ENCODE measurements around the gene QRICH1. TPM values are rescaled to one million over a fixed set of nuclear protein-coding genes. Genes with fewer than 3 reads are reported as not detected.

Gene QRICH1
- total and polyA plus RNA-seq, 2 donors (not counting 1 experiment from before 2014, with no cell fraction given) = 48.7 to 59.0 TPM

DNA sequence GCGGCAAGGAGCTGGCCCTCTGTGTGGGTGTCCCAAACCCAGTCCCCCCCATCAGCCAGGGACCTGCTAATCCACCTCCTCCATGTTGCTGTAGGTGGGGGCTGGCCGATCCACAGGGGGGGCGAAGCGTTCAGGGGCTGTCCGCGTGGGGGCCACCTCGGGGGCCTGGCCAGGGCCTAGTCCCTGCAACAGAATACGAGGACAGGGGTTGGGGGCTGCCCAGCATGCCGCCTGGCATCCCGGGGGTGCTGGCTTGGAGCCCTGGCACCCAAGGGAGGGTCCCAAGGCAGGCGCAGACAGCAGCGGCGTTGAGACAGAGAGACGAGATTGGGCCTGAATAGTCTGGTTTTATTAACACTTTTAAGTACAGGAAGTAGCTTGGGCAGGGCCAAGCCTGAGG, 14.5 kb upstream of the QRICH1 start:
- Histone ChIP-seq H3K36me3 (ENCODE audit: control insufficient read depth, insufficient read depth, low read length) (peaks cover 29% of the 10 kb centered on the region), H3K9ac (ENCODE audit: insufficient read depth, low read length) (no peak overlapping the region), H3K9me3 (ENCODE audit: control insufficient read depth, insufficient read depth, low read depth, low read length) (no peaks in the 10 kb centered on the region), H3K27ac (ENCODE audit: insufficient read depth, low read length) (no peak overlapping the region), H3K27me3 (ENCODE audit: control insufficient read depth, insufficient read depth, low read length) (no peaks in the 10 kb centered on the region), H2AFZ (ENCODE audit: low read length) (no peak overlapping the region), H3K79me2 (ENCODE audit: control insufficient read depth, insufficient read depth, low read length) (peaks cover 11% of the 10 kb centered on the region), H3K4me1 (ENCODE audit: control insufficient read depth, extremely low read depth, insufficient read depth, low read length) (peaks cover 4% of the 10 kb centered on the region), H3K4me2 (ENCODE audit: extremely low read depth, insufficient read depth, low read length) (no peak overlapping the region), H4K20me1 (ENCODE audit: control insufficient read depth, extremely low read depth, insufficient read depth, low read length) (no peaks in the 10 kb centered on the region), H3K4me3 (replicated peaks in 1 of 4; ENCODE audit: control extremely low read depth in 1 of 4, insufficient read depth in 1 of 4, low read depth in 3 of 4, low read length in 4 of 4) (no peak overlapping the region)
- TF ChIP-seq, protein P1, sequence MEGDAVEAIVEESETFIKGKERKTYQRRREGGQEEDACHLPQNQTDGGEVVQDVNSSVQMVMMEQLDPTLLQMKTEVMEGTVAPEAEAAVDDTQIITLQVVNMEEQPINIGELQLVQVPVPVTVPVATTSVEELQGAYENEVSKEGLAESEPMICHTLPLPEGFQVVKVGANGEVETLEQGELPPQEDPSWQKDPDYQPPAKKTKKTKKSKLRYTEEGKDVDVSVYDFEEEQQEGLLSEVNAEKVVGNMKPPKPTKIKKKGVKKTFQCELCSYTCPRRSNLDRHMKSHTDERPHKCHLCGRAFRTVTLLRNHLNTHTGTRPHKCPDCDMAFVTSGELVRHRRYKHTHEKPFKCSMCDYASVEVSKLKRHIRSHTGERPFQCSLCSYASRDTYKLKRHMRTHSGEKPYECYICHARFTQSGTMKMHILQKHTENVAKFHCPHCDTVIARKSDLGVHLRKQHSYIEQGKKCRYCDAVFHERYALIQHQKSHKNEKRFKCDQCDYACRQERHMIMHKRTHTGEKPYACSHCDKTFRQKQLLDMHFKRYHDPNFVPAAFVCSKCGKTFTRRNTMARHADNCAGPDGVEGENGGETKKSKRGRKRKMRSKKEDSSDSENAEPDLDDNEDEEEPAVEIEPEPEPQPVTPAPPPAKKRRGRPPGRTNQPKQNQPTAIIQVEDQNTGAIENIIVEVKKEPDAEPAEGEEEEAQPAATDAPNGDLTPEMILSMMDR (conservative IDR thresholded peaks at IDR 0.05 in 1 of 2, IDR thresholded peaks at IDR 0.05 in 1 of 2; ENCODE audit: low read depth in 1 of 2, low read length in 2 of 2) = no peak
- TF ChIP-seq EZH2 (IDR thresholded peaks at IDR 0.05; ENCODE audit: low read length, missing control alignments) = no peak
- DNase-seq (ENCODE audit: low read depth in 2 of 2) = no peak

DNA sequence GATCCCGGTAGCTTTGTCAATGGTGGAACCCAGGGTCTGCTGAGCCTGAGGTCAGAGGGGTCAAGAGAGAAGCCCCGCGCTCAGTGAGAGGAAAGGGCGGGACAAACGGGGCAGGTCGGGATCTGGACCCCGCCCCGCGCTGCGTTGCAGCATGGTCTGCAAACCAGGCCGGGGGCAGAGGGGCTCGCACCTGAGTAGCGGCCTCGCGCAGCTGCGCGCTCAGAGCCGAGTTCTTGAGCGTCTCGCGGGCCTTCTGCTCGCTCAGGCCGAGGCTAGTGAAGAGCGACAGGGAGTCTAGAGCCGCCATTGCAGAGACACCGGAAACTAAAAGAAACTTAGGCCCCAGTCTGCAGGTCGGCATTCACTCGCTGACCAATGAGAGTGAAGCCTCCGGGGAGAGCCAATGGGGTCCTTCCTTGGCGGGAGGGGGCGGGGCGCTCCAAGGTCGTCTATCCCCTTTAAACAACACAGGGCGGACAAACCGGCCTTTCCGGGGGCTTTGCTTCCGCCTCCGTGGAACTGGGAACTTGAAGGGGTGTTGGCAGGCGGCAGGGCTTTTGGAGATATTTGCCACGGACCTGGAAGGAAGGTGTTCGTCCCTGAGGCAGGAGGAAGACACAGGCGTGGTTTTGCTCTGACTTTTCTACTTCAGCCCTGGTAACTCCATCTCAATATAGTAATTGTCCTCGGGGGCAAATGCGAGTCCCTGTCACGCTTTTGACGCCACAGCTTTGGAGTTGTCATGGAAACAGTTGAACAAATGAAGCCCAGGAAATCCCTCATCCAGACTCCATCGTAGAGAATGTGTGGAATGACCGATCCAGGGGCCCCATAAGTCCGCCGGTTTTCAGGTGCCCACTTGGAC, 10.8 kb upstream of the QRICH1 start, which contains the start of gene QARS1:
TSS of gene QARS1 (minus strand) at position 331 of the 865 bp plus-strand sequence. CDS start at position 307, 24 bp downstream.
- Histone ChIP-seq H3K9ac (ENCODE audit: insufficient read depth, low read length) (peak within 1 kb of the TSS; percentile 81), H3K4me3 (replicated peaks in 1 of 4; ENCODE audit: control extremely low read depth in 1 of 4, insufficient read depth in 1 of 4, low read depth in 3 of 4, low read length in 4 of 4) (peak within 1 kb of the TSS; percentile 75 to 89 (median 76)), H4K20me1 (ENCODE audit: control insufficient read depth, extremely low read depth, insufficient read depth, low read length) (no peaks in the 10 kb centered on the region), H3K79me2 (ENCODE audit: control insufficient read depth, insufficient read depth, low read length) (peaks cover 14% of the 10 kb centered on the region), H3K36me3 (ENCODE audit: control insufficient read depth, insufficient read depth, low read length) (peaks cover 32% of the 10 kb centered on the region), H3K4me2 (ENCODE audit: extremely low read depth, insufficient read depth, low read length) (peak within 1 kb of the TSS; percentile 100), H2AFZ (ENCODE audit: low read length) (peak within 1 kb of the TSS; percentile 89), H3K9me3 (ENCODE audit: control insufficient read depth, insufficient read depth, low read depth, low read length) (no peaks in the 10 kb centered on the region), H3K27me3 (ENCODE audit: control insufficient read depth, insufficient read depth, low read length) (no peaks in the 10 kb centered on the region), H3K27ac (ENCODE audit: insufficient read depth, low read length) (peak within 1 kb of the TSS; percentile 88), H3K4me1 (ENCODE audit: control insufficient read depth, extremely low read depth, insufficient read depth, low read length) (peaks cover 7% of the 10 kb centered on the region)
- TF ChIP-seq, protein P1 (conservative IDR thresholded peaks at IDR 0.05 in 1 of 2, IDR thresholded peaks at IDR 0.05 in 1 of 2; ENCODE audit: low read depth in 1 of 2, low read length in 2 of 2) = no peak
- TF ChIP-seq EZH2 (IDR thresholded peaks at IDR 0.05; ENCODE audit: low read length, missing control alignments) = no peak
- DNase-seq (ENCODE audit: low read depth in 2 of 2) = peak; percentile 90

DNA sequence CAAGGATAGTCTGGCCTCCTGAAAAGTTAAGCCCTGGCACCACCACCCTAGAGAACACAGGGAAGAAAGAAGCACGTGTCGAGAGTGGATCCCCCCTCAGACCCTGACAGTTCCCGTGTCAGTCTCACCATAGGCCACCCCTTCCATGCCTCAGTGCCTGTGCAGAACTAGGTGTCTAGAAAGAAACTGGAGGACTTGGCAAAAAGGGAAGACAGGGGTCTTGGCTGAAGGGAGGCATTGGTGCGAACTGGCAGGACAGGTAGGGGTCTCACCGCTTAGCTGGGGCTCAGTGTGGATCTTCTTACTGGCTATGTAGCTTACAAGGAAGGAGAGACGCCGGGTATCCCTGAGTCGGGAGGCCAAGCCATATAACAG, 10.2 kb upstream of the QRICH1 start:
- TF ChIP-seq EZH2 (IDR thresholded peaks at IDR 0.05; ENCODE audit: low read length, missing control alignments) = no peak
- TF ChIP-seq, protein P1 (conservative IDR thresholded peaks at IDR 0.05 in 1 of 2, IDR thresholded peaks at IDR 0.05 in 1 of 2; ENCODE audit: low read depth in 1 of 2, low read length in 2 of 2) = no peak
- Histone ChIP-seq H3K4me1 (ENCODE audit: control insufficient read depth, extremely low read depth, insufficient read depth, low read length) (peaks cover 7% of the 10 kb centered on the region), H3K36me3 (ENCODE audit: control insufficient read depth, insufficient read depth, low read length) (peaks cover 32% of the 10 kb centered on the region), H4K20me1 (ENCODE audit: control insufficient read depth, extremely low read depth, insufficient read depth, low read length) (no peaks in the 10 kb centered on the region), H3K4me3 (replicated peaks in 1 of 4; ENCODE audit: control extremely low read depth in 1 of 4, insufficient read depth in 1 of 4, low read depth in 3 of 4, low read length in 4 of 4) (peak overlapping the region; percentile 75 to 89 (median 76)), H3K27ac (ENCODE audit: insufficient read depth, low read length) (peak overlapping the region; percentile 88), H3K9ac (ENCODE audit: insufficient read depth, low read length) (peak overlapping the region; percentile 81), H3K27me3 (ENCODE audit: control insufficient read depth, insufficient read depth, low read length) (no peaks in the 10 kb centered on the region), H2AFZ (ENCODE audit: low read length) (peak overlapping the region; percentile 85), H3K79me2 (ENCODE audit: control insufficient read depth, insufficient read depth, low read length) (peaks cover 14% of the 10 kb centered on the region), H3K4me2 (ENCODE audit: extremely low read depth, insufficient read depth, low read length) (peak overlapping the region; percentile 100), H3K9me3 (ENCODE audit: control insufficient read depth, insufficient read depth, low read depth, low read length) (no peaks in the 10 kb centered on the region)
- DNase-seq (ENCODE audit: low read depth in 2 of 2) = no peak
